CD4-positive, CD25-positive, alpha-beta regulatory T cell (primary cell): ENCODE data around the gene ASB7. TPM values are rescaled to one million over a fixed set of nuclear protein-coding genes. Genes with fewer than 3 reads are reported as not detected.
"Not testable (repeated sequence)": the region's sequence is repeated elsewhere in the genome, so short reads cannot be mapped to it uniquely, and the experiment has no call there.

Experiments
- ATAC-seq, 2 donors: fragments of 150-1000 bp; cut with Tn5 transposase; one replicate each; pipeline ENCODE4 v1.10.0; 2021; ENCODE audit warnings: low read depth in 2 of 2, moderate number of reproducible peaks in 2 of 2, moderate library complexity in 1 of 2
- DNase-seq, 3 donors: peaks; one replicate each; pipeline versions ENCODE4 v3.0.0 to v3.0.0-alpha.2; 2012 to 2022; ENCODE audit warnings: mixed read lengths in 1 of 3
- H3K27ac ChIP-seq: one replicate; pipeline ENCODE4 v1.7.0; 2013; ENCODE audit warnings: mild to moderate bottlenecking, low read length; ENCODE audit not compliant: insufficient read depth, poor library complexity, severe bottlenecking
- H3K27me3 ChIP-seq: one replicate; pipeline ENCODE4 v1.7.0; 2013; ENCODE audit warnings: low read length; ENCODE audit not compliant: control insufficient read depth, insufficient read depth
- H3K36me3 ChIP-seq: one replicate; pipeline ENCODE4 v1.7.0; 2013; ENCODE audit warnings: mild to moderate bottlenecking, low read length, moderate library complexity; ENCODE audit not compliant: control insufficient read depth, insufficient read depth
- H3K4me1 ChIP-seq: 2 replicates; pipeline ENCODE4 v1.7.0; 2013; ENCODE audit warnings: mild to moderate bottlenecking, low read length; ENCODE audit not compliant: insufficient read depth, control insufficient read depth, poor library complexity, severe bottlenecking
- H3K4me3 ChIP-seq: one replicate; pipeline ENCODE4 v1.7.0; 2013; ENCODE audit warnings: low read depth, mild to moderate bottlenecking, low read length, moderate library complexity
- H3K9me3 ChIP-seq, 2 experiments: 1 replicate in 1 of 2; 2 replicates in 1 of 2; pipeline ENCODE4 v1.7.0; 2013; ENCODE audit warnings: low read length in 2 of 2, mild to moderate bottlenecking in 1 of 2, moderate library complexity in 1 of 2; ENCODE audit not compliant: control insufficient read depth in 2 of 2
- H3K27ac Mint-ChIP-seq, 3 donors: one replicate each; pipeline ENCODE4 v1.8.0; 2020 to 2022; ENCODE audit warnings: mild to moderate bottlenecking in 3 of 3, mixed read lengths in 3 of 3, moderate library complexity in 2 of 3
- H3K27me3 Mint-ChIP-seq: one replicate; pipeline ENCODE4 v1.8.0; 2022; ENCODE audit warnings: mild to moderate bottlenecking, mixed read lengths
- H3K36me3 Mint-ChIP-seq: one replicate; pipeline ENCODE4 v1.8.0; 2020; ENCODE audit warnings: mixed read lengths
- H3K4me1 Mint-ChIP-seq, 4 donors: one replicate each; pipeline ENCODE4 v1.8.0; 2020 to 2022; ENCODE audit warnings: mixed read lengths in 4 of 4, mild to moderate bottlenecking in 1 of 4
- H3K4me3 Mint-ChIP-seq, 4 donors: one replicate each; pipeline ENCODE4 v1.8.0; 2020 to 2022; ENCODE audit warnings: mild to moderate bottlenecking in 4 of 4, mixed read lengths in 4 of 4, moderate library complexity in 3 of 4
- H3K9me3 Mint-ChIP-seq, 7 donors: one replicate each; pipeline ENCODE4 v1.8.0; 2020 to 2022; ENCODE audit warnings: mixed read lengths in 7 of 7, mild to moderate bottlenecking in 3 of 7, moderate library complexity in 2 of 7
- polyA plus RNA-seq, 4 donors: library from polyadenylated mRNA; unstranded; fragments of 300-500 nt; fragmentation: Illumina TruSeq; gene quantifications; one replicate each; pipeline ENCODE4 v1.2.3, GENCODE V29; 2021
- total RNA-seq: library from RNA; stranded (reverse); gene quantifications from one replicate; pipeline ENCODE4 v1.2.3, GENCODE V29; 2022

ASB7 gene
- total and polyA plus RNA-seq, 5 donors from 2014 or later: 10.5 to 20.3 (median 13.5) TPM

- H3K27me3 Mint-ChIP-seq, H3K27me3 ChIP-seq, H3K4me1 ChIP-seq, H3K4me3 ChIP-seq, H3K9me3 ChIP-seq, H3K27ac Mint-ChIP-seq, H3K4me1 Mint-ChIP-seq, H3K4me3 Mint-ChIP-seq, H3K27ac ChIP-seq, H3K9me3 Mint-ChIP-seq, ATAC-seq, H3K36me3 ChIP-seq, DNase-seq, H3K36me3 Mint-ChIP-seq: not testable (repeated sequence)
Observed at GRCh38 chr15:100679151-100679550, 76.8 kb downstream of the ASB7 start.

- H3K9me3 ChIP-seq: no peaks in the 10 kb centered on the region
- Mint-ChIP-seq H3K4me3 (no peak overlapping the region), H3K36me3 (no peaks in the 10 kb centered on the region), H3K27me3 (no peaks in the 10 kb centered on the region), H3K4me1 (no peaks in the 10 kb centered on the region), H3K27ac (no peak overlapping the region), H3K9me3 (peaks cover 0 to 6% (median 0%) of the 10 kb centered on the region in 7 donors)
- no peaks in the 10 kb centered on the region for H3K27me3 ChIP-seq
- no peaks in the 10 kb centered on the region for H3K36me3 ChIP-seq
- ATAC-seq (no peak), DNase-seq (no peak)
- H3K4me1 ChIP-seq: no peaks in the 10 kb centered on the region
- H3K27ac ChIP-seq: no peak overlapping the region
- H3K4me3 ChIP-seq: no peak overlapping the region
Observed at GRCh38 chr15:100680726-100681125, 78.3 kb downstream of the ASB7 start.

GRCh38 chr15:100681335-100681746, 79.0 kb downstream of the ASB7 start:
- no peak overlapping the region for H3K27ac ChIP-seq
- Mint-ChIP-seq H3K9me3 (peaks cover 0 to 6% (median 0%) of the 10 kb centered on the region in 7 donors), H3K4me3 (no peak overlapping the region), H3K27me3 (no peaks in the 10 kb centered on the region), H3K4me1 (no peaks in the 10 kb centered on the region), H3K27ac (no peak overlapping the region), H3K36me3 (no peaks in the 10 kb centered on the region)
- H3K9me3 ChIP-seq: no peaks in the 10 kb centered on the region
- no peak overlapping the region for H3K4me3 ChIP-seq
- DNase-seq: no peak
- H3K4me1 ChIP-seq: no peaks in the 10 kb centered on the region
- no peak for ATAC-seq
- no peaks in the 10 kb centered on the region for H3K36me3 ChIP-seq
- H3K27me3 ChIP-seq: no peaks in the 10 kb centered on the region

GRCh38 chr15:100682468-100682867, 80.1 kb downstream of the ASB7 start:
- no peaks in the 10 kb centered on the region for H3K27me3 ChIP-seq
- H3K4me1 Mint-ChIP-seq: no peaks in the 10 kb centered on the region
- H3K27me3 Mint-ChIP-seq: no peaks in the 10 kb centered on the region
- no peaks in the 10 kb centered on the region for H3K36me3 ChIP-seq
- no peak overlapping the region for H3K27ac ChIP-seq
- H3K4me1 ChIP-seq: no peaks in the 10 kb centered on the region
- no peaks in the 10 kb centered on the region for H3K9me3 ChIP-seq
- H3K9me3 Mint-ChIP-seq: peaks cover 0 to 5% (median 0%) of the 10 kb centered on the region in 7 donors
- H3K27ac Mint-ChIP-seq: no peak overlapping the region
- DNase-seq: no peak
- H3K4me3 ChIP-seq: no peak overlapping the region
- ATAC-seq: no peak
- no peaks in the 10 kb centered on the region for H3K36me3 Mint-ChIP-seq
- no peak overlapping the region for H3K4me3 Mint-ChIP-seq

- H3K4me3 ChIP-seq: no peak overlapping the region
- ATAC-seq: no peak
- Mint-ChIP-seq H3K9me3 (peaks cover 0 to 5% (median 0%) of the 10 kb centered on the region in 7 donors), H3K4me3 (no peak overlapping the region), H3K27ac (no peak overlapping the region), H3K27me3 (no peaks in the 10 kb centered on the region), H3K4me1 (no peaks in the 10 kb centered on the region), H3K36me3 (no peaks in the 10 kb centered on the region)
- H3K36me3 ChIP-seq: no peaks in the 10 kb centered on the region
- no peak for DNase-seq
- no peaks in the 10 kb centered on the region for H3K27me3 ChIP-seq
- H3K9me3 ChIP-seq: no peaks in the 10 kb centered on the region
- H3K4me1 ChIP-seq: no peaks in the 10 kb centered on the region
- no peak overlapping the region for H3K27ac ChIP-seq
Observed at GRCh38 chr15:100683434-100683833, 81.0 kb downstream of the ASB7 start.

GRCh38 chr15:100684591-100684990, 82.2 kb downstream of the ASB7 start:
- H3K4me1 ChIP-seq: no peaks in the 10 kb centered on the region
- Mint-ChIP-seq H3K27me3 (no peaks in the 10 kb centered on the region), H3K9me3 (peaks cover 0 to 5% (median 0%) of the 10 kb centered on the region in 7 donors), H3K27ac (no peak overlapping the region), H3K4me3 (no peak overlapping the region), H3K4me1 (no peaks in the 10 kb centered on the region), H3K36me3 (no peaks in the 10 kb centered on the region)
- H3K9me3 ChIP-seq: no peaks in the 10 kb centered on the region
- H3K4me3 ChIP-seq: no peak overlapping the region
- ATAC-seq (no peak), DNase-seq (no peak)
- no peak overlapping the region for H3K27ac ChIP-seq
- no peaks in the 10 kb centered on the region for H3K36me3 ChIP-seq
- H3K27me3 ChIP-seq: no peaks in the 10 kb centered on the region

- H3K27me3 ChIP-seq: no peaks in the 10 kb centered on the region
- H3K27ac ChIP-seq: no peak overlapping the region
- H3K36me3 ChIP-seq: no peaks in the 10 kb centered on the region
- H3K4me3 ChIP-seq: no peak overlapping the region
- ATAC-seq (no peak), DNase-seq (no peak)
- Mint-ChIP-seq H3K4me3 (no peak overlapping the region), H3K27me3 (no peaks in the 10 kb centered on the region), H3K27ac (no peak overlapping the region), H3K36me3 (no peaks in the 10 kb centered on the region), H3K9me3 (peaks cover 0 to 3% (median 0%) of the 10 kb centered on the region in 7 donors), H3K4me1 (no peaks in the 10 kb centered on the region)
- no peaks in the 10 kb centered on the region for H3K9me3 ChIP-seq
- H3K4me1 ChIP-seq: no peaks in the 10 kb centered on the region
Observed at GRCh38 chr15:100686021-100686724, 83.8 kb downstream of the ASB7 start.

GRCh38 chr15:100686725-100687473, 84.5 kb downstream of the ASB7 start:
- Mint-ChIP-seq H3K36me3 (no peaks in the 10 kb centered on the region), H3K9me3 (peaks cover 0 to 2% (median 0%) of the 10 kb centered on the region in 7 donors), H3K4me1 (no peaks in the 10 kb centered on the region), H3K27me3 (no peaks in the 10 kb centered on the region), H3K27ac (no peak overlapping the region), H3K4me3 (no peak overlapping the region)
- ATAC-seq (no peak), DNase-seq (no peak)
- no peak overlapping the region for H3K4me3 ChIP-seq
- no peaks in the 10 kb centered on the region for H3K36me3 ChIP-seq
- H3K4me1 ChIP-seq: no peaks in the 10 kb centered on the region
- H3K27ac ChIP-seq: no peak overlapping the region
- H3K27me3 ChIP-seq: no peaks in the 10 kb centered on the region
- no peaks in the 10 kb centered on the region for H3K9me3 ChIP-seq
